Measurements from ENCODE around the gene CCNI.
"Not testable (repeated sequence)": the region's sequence is repeated elsewhere in the genome, so short reads cannot be mapped to it uniquely, and the experiment has no call there.

Gene CCNI

DNA sequence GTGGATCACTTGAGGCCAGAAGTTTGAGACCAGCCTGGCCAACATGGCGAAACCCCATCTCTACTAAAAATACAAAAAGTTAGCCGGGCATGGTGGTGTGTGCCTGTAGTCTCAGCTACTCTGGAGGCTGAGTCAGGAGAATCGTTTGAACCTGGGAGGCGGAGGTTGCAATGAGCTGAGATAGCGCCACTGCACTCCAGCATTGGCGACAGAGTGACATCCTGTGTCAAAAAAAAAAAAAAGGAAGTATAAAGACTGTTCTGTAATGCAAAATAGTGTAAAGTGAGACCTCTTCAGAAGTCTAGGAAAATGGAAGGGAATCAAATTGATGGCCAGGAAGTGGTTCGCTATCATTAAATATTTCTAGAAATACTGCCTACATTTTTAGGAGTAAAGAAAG, 5.0 kb upstream of the CCNI start:
- not testable (repeated sequence) for DNase-seq

GRCh38 chr4:77079281-77079680, 3.5 kb upstream of the CCNI start:
- DNase-seq: no peak

DNA sequence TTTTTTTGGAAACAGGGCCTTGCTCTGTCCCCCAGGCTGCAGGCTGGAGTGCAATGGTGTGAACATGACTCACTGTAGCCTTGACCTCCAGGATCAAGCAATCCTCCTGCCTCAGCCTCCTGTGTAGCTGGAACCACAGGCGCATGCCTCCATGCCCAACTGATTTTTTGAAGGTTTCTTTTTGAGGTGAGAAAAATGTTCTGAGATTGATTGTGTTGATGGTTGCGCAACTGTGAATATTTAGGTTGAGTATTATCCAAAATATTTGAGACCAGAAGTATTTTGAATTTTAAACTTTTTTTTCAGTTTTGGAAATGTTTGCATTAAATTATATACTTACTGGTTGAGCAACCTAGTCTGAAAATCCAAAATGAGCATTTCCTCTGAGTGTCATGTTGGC, 2.6 kb upstream of the CCNI start:
- DNase-seq: no peak

- DNase-seq: no peak
Measured at GRCh38 chr4:77076889-77077635, 1.3 kb upstream of the CCNI start.

DNA sequence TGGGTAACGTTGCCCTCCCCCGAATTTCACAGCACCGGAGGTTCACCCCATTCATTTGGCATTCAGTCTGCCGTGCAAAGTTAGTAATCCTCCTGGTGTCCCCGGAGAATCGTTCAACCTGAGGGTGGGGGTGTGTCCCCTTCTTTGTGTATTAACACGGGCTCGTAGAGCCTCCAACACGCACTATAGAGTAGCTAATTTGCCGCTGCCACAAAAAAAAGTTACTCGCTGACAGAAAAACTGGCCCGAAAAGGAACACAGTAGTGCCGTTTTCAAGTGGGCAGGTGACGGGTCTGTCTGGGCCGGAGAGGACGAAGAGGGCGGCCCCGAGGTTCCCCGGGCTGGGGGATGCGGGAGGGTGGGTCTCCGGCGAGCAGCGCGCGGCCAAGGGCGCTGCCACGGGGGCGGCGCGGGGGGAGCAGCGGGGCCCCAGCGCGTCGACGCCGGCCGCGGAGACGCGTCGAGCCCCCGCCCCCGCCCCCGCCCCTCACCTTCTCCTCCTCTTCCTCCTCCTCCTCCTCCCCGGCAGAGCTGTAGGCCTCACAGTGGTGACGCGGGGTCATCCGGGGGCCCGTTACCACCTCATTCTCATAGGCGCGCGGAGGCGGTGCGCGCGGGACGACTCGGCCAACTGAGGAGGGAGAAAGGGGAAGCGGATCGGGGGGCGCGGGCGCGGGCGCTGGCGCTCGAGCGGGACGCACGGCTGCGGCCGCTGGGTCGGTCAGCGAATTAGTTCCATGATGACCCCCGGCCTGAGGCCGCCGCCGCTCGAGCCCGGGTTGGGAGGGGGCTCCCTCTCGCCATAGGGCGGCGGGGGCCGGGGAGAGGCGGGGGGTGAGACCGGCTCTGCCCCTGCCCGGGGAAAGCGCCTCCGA, 571 bp downstream of the CCNI start:
- peak; percentile 74 for DNase-seq

- no peak for DNase-seq
Measured at GRCh38 chr4:77074381-77074831, 1.4 kb downstream of the CCNI start.

GRCh38 chr4:77073981-77074380, 1.8 kb downstream of the CCNI start:
- DNase-seq: no peak

DNA sequence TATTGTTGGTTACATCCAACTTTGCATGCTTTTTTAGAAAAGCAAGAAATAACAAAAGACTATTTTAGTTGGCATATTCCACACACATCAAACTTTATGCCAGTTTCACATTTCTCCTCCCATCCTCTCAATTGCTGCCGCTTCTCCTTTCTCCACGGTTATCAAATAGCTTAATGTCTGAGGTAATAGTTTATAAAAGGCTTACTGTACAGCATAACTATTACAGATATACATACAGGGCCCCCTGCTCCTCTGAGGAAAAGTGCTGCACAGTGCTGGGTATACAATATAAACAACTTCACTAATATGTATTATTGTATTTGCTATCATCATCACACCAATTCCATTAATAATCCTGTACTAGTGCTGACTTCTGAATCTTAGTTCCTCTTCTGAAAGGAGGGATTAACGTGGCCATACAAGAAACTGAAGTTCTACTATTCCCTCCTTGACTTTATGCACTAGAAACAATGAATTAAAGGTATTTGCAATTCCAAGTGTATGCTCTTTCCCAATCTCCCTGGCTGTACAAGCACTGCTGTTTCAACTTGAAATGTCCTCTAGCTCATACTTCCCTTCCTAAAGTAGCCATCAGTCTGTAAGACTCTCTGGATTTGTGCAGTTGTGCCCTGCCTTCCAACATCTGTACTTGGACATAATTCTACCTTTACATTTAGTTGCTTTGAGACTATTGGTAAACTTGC, 2.5 kb downstream of the CCNI start:
- no peak for DNase-seq

GRCh38 chr4:77072195-77072753, 3.5 kb downstream of the CCNI start:
- peak; percentile 38 for DNase-seq

DNA sequence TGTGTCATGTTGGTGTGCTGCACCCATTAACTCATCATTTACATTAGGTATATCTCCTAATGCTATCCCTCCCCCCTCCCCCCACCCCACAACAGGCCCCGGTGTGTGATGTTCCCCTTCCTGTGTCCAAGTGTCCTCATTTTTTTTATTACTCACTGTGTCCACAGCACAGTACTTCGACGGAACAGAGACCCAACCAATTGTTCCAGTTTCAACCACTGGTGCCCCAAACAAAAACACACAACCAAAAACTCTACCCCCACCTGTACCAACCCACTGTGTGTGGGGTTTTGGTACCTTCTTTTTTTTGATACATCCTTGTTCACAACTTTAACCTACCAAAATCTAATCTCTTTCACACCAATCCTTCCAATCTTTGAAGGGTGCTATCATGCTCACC, 6.3 kb downstream of the CCNI start:
- not testable (repeated sequence) for DNase-seq

- DNase-seq: no peak
Measured at GRCh38 chr4:77065382-77065781, 10.4 kb downstream of the CCNI start.

DNA sequence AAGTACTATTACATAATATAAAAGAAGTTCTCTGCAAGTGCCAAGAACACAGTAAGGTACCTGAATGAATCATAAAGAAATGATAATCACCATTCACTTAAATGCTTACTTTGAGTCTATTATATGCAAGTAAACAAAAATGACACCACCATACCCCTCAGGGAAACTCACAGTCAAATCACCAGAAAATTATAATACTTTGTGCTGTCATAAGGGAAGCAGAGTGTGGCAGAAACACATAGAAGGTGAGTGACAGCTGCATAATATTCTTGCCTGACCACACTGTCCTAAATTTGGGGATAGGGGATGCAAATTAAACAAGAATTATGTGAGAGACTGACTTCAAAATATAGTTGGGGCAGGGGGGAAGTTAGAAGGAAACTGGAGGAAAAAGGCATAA, 12.9 kb downstream of the CCNI start:
- DNase-seq: no peak

- DNase-seq: peak; percentile 68
Measured at GRCh38 chr4:77052352-77052751, 23.4 kb downstream of the CCNI start.

DNA sequence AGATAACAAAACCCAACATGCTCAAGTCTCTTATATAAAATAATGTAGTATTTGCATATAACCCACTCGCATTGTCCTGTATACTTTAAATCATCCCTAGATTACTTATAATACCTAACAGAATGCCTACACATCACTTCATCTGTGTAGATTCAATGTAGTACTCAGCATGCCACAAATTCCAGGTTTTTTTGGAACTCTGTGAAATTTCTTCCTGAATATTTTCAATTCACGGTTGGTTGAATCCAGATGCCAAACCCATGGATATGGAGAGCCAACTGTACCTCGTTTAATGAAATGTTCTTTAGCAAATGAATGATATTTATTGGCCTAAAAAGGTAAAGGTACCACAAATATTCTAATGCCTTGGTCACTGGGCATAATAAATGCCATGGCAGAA, 24.8 kb downstream of the CCNI start:
- no peak for DNase-seq

DNA sequence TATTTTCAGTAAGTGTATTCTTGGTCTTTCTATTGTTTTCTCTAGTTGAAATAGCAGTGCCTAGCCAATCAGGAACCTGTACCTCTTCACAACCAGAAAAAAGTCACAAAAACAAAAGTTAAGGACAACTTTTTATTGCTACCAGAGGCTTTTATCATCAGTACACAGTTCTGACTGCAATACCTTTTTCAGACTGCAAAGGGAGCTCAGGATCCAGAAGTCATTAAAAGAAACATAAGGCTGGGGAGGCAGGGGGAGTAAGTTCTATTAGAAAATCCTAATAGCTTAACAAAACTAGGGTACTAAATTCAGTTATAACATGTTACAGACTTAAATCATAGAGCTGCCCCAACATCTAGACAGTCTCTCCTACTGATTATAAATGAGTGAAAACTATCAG, 28.8 kb downstream of the CCNI start:
- no peak for DNase-seq

DNA sequence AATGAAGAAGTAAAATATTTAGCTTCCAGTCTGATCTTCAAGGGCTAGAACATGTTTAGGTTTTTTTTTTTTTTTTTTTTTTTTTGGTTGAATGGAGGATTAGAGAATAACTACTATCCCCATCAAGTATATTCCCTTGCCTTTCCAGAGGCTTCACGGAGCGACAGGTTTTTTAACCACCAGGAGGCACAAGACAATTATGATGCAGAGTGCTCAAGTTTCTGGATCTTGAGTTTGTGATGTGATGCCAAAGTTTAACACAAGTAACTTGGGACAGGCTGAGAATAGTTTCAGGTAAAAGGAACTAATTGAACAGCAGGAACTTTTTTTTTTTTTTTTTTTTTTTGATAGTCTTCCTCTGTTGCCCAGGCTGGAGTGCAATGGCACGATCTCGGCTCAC, 30.3 kb downstream of the CCNI start:
- DNase-seq: no peak

DNA sequence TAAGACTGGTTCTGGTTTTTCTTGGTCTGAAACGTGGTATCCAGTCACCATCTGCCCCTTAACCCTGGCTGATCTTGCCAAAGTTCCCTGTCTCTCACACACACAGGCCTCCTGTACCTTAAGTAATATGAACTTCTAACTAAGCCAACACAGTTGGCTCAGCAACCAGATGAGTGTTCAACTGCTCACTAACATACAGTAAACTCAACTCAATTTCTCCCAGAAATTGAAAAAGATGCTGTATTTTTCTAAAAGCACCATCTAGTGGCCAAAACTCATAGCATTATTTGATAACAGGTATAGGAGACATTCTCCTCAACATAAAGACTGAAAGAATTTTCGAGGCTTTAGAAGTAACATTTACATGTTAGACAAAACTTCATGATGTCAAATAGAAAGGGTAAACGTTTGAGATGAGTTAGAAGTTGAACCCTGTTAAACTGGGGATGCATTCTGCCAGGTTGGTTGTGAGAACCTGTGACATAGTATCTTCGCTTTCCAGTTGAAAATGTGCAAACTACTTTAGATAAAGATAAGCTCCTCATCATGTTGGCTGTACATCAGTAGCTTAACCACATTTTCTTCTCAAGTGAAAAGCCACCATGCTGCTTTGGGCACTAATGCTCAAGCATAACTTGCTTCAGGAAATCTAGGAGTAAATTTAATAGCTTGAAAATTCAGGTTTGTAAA, 31.2 kb downstream of the CCNI start:
- DNase-seq: no peak

- DNase-seq: no peak
Measured at GRCh38 chr4:77043507-77044136, 32.2 kb downstream of the CCNI start.

DNA sequence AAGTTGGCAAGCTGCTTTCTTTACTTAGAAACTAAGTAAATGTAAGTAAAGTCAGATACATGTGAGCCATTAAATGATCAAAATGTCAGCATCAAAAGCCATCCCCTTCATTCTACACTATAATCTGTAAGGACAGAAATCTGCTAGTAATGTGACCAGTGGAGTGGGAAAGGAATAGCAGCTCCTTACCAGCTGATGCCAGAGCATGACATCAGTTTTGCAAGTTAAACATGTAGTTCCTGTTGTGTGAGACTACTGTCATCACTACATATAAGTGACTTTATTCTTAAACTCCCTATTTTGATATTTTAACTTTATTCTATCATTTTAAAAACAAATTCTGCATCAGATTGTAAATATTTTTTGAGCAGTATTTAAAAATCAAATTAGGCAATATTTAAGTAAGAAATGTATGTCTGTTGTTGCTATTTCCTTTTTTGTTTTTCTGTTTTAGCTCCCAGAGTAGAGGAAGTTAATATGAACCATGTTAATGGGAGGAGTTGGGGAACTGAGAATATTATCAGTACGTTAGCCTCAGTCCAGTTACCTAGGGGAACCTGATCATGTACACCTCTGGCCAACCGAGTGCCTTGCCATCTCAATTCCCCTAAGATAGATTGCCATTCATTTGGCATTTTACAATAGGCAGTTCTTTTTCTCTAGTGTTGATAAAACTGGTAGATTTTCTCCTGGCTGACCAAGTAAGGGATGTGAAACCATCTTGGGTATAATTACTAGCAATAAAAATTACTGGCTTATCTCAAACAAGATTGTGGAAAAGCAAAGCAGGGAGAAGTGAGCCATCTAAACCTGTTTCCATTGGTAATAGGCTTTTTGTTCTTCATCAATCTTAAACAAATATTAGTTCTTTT, 34.7 kb downstream of the CCNI start:
- no peak for DNase-seq

DNA sequence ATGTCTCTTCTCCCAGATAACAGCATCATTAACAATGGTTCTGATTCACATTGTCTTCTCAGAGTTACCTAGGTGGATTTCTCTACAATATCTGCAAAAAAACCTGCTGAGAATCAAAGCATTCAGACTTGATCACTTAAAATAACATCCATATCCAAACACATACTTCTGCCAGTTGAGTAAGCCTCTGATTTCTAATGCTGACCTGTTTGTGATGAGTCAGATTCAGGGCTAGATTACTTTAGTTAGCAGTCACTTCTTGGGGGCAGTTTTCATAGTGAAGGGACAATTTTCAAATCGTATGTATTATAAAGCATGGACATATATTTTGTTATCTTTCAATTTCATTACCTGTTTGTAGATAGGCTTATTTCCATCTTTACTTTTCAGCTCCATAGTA, 35.5 kb downstream of the CCNI start:
- DNase-seq: no peak

- DNase-seq: no peak
Measured at GRCh38 chr4:77039796-77040195, 36.0 kb downstream of the CCNI start.
